Occipital lobe (tissue), 2 donors: ENCODE results near the gene RTP3. TPM values are rescaled to one million over a fixed set of nuclear protein-coding genes. Genes with fewer than 3 reads are reported as not detected.

Experiments
- DNase-seq: peaks from one replicate; lab custom pipeline; 2025; lab: John Stamatoyannopoulos, UW
- total RNA-seq: library from RNA; depleted of rRNA; stranded (reverse); fragments of >200 nt; gene quantifications from one replicate; pipeline ENCODE4 v1.2.3, GENCODE V29; 2014

RTP3 gene
- not detected for total RNA-seq

GRCh38 chr3:46497556-46498265 is at the start of gene RTP3:
Gene RTP3 (plus strand): TSS chr3:46497976. CDS start chr3:46498063, 87 bp downstream.
- DNase-seq = no peak

DNA sequence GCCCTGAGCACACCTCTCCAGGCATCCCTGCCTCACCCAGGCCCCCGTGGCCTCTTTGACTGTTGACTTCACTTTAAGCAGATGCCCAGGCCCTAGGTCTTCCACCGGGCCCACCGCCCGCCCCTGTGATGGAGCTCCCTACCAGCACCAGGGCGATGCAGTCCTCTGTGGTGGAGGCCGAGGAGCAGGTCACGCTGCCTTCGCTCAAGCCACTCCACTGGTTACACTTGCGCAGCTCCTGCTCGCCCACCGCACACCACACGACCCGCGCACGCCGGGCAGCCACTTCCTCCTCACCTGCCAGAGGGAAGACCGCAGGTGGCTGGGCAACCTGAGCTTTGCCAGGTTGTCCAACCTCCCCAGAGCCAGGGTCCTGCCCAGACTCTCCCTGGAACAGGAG is 49.1 kb upstream of the RTP3 start:
- no peak for DNase-seq

- DNase-seq = no peak
These were observed 47.8 kb upstream of the RTP3 start for GRCh38 chr3:46449755-46450552.

DNA sequence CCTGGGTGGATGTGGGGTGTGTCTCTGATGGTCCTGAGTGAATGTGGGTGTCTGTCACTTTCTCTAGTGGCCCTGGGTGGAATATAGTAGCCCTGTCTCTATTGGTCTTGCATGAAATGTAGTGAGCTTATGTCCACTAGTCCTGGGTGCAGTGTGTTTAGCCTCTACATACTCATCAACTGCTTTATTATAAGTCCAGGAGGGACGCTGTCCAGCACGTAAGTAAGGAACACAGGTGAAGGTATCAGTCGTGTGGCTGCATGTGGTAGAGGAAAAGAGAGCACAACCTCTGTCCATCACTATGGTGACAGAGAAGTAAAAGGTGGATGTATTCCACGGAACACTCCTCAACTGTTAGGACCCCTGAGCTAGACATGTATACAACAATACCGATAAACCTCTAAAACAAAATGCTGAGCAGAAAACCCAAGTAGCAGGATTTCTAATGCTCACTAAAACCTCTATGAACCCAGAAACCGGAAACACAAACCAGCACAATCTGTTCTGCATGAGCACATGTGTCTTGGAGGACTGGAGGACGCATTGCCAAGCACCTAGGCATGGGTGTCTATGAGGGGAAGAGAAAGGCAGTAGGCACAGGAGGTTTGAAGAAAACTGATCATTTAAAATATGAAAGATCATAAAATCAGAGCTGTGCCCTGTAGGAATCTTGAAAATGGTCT is 44.1 kb upstream of the RTP3 start:
- no peak for DNase-seq

GRCh38 chr3:46454209-46454595 is 43.6 kb upstream of the RTP3 start:
- no peak for DNase-seq

DNA sequence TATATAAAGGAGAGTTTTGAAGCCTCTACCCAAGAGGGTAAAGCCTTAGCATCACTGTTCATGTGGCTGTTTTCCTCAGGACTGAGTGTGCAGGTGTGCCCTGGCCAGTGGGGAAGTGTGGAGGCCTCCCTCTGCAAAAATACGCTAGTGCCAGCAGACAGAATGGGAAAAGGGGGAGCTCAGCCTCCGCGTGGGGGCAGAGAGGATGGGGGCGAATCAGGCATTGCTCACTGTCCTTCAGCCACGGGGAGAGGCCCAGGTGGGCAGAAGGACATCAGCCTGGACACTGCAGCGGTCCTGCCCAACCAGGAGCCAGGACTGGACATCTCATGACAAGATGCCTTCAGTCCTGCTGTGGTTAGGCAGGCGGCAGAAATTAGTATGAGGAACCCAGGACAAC is 43.2 kb upstream of the RTP3 start:
- no peak for DNase-seq

- no peak for DNase-seq
These were observed 42.3 kb upstream of the RTP3 start for GRCh38 chr3:46455231-46456115.

- no peak for DNase-seq
These were observed 41.7 kb upstream of the RTP3 start for GRCh38 chr3:46456118-46456517.

GRCh38 chr3:46460051-46460450 is 37.7 kb upstream of the RTP3 start:
- DNase-seq = no peak

DNA sequence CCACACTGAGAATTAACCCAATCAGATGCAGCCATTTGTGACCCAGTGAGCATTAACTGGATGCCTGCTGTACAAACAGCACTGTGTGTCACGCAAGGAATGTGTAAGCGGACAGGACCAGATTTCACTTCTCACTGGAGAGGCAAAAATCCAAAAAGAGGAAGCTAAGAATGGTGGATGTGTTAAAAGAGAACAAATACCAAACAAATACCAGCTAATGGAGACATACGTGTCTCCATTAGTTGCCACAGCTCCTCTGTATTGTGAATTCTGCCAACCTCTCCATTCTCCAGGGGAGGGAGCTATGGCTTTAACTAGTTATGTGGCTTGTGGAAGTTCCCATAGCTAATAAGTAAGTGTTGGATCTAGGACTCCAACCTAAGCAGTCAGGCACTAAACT is 35.7 kb upstream of the RTP3 start:
- DNase-seq = no peak

GRCh38 chr3:46462511-46462910 is 35.3 kb upstream of the RTP3 start:
- no peak for DNase-seq

DNA sequence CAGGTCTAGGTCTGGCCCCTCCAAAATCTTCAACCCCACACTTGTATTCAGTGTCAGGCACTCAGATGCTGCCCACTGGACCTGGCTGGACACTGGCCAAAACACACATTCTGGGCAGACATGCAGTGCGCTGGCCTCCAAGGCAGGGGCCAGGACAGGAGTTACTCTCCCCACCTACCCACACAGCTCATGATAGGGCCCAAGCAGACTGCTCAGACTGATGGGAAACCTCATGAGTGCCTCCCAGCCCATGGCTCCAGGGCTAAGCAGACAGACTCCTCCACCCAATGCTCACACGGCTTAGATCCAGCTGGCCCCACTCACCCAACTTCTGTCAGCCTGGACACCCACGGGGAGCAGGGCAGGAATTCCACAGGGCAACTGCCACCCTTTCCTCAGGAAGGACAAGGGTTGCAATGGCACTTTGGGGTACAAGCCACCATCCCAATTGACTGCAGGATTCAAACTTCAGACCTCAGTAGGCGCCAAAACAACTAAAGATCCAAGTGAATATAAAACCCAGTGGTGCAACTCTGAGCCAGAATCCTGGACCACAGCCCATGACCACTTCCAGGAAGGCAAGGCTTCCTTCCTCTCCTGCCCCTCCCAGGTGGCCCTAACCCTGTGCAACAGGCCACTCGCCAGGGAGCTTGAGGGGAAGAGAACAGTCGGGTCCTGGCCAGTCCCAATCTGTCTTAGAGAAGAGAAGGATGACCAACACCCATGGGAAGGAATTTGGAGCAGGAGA is 34.5 kb upstream of the RTP3 start:
- no peak for DNase-seq

DNA sequence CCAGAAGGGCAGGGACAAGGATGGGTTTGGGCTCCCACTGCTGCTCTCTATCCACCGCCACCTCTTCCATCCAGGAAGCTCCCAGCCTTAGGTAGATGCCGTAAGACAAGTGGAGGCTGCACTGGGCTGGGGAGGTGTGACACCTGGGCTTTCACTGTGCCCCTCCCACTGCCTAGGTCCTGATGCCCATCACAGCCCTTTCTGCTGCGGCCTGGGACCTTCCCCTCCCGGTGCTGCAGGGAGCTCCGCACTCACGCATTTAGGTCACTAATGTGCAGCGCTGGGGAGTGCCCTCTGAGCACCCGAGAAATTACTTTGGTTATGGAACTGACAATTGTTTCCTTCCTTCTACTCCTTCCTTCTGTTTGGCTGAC is 33.9 kb upstream of the RTP3 start:
- no peak for DNase-seq

DNA sequence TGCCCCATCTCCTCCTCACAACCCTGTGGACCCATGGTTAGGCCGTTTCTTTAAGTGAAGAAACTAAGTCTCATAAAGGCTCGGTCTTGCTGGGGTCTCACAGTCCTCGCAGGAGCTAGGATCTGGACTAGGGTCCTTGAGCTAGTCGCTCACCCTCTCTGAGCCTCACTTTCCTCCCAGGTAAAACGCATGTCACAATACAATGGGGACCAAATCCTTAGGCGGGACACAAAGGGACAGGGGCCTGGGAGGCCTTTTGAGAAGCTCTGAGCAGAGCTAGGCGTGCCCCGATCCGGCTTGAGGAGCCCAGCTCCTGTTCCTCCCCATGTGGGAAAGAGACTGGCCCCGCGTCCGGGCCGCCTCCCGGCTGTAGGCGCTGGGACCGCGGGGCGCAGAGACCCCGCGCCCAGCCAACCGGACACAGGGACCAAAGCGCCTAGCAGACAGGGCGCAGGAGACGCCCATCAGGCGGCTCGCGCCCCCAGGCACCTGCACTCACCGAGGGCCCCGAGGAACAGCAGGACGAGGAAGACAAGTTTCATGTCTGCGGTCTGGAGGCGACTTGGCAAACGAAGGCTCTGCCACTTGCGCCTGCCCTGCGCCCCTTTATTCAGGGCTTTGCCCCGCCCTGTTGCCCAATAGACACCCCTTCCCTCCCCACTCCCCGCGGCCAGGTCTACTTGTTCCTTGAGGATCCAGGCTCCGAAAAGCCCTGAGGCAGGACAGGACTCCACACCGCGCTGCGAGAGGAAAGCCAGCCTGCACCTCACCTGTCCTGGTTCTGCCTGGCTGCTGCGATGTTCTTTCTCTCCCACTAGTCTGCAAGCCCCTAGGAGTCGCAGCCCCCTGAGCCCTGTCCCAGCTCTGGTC is 33.2 kb upstream of the RTP3 start, which contains the start of gene LTF:
LTF (minus strand) TSS at position 580 of the 870 bp plus-strand sequence; CDS start at position 542, 38 bp downstream.
- no peak for DNase-seq

DNA sequence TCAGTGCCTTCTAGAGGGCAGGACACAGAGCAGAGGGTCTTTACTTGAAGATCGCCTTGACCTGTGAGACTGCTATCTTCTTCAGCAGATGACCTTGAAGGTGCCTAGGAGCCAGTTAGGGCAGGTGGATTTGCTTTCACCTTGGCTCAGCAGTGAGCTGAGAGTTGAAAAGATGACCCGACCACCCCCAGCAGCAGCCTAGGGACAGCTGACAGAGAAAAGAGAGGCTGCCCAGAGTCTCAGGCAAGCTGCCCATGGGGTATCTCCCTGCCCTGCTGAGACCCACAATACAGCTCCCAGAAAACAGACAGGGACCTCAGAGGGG is 32.6 kb upstream of the RTP3 start:
- DNase-seq = no peak

DNA sequence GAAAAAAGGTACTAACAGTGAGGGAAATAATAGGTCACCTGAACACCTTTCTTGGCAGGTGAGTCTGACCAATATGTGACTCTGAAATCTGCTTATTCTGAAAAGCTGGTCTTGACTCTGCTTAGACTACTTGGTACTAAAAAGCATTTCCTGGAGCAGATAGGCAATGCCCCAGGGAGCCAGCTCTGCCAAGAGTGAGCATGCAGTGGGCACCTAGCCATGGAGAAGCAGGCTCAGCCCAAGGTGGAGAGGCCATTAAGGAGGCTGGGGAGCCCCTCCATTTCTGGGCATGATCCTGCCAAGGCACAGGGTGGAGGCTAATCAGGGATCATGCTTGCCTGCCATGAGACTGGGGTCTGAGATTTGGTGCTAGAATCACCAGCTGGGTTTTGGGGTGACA is 31.5 kb upstream of the RTP3 start:
- no peak for DNase-seq

- no peak for DNase-seq
These were observed 30.8 kb upstream of the RTP3 start for GRCh38 chr3:46466871-46467403.

GRCh38 chr3:46467562-46467961 is 30.2 kb upstream of the RTP3 start:
- DNase-seq = no peak

- DNase-seq = no peak
These were observed 28.8 kb upstream of the RTP3 start for GRCh38 chr3:46468753-46469600.
